OCI-LY1 (cell line): Measurements from ENCODE around the gene GABRD.

Experiments used
- CTCF ChIP-seq: fragments of 200-600 bp; sonication (generic), shearing (Covaris generic); IDR thresholded peaks from 2 replicates; pipeline ENCODE4 v1.5.1; 2017; ENCODE audit warnings: mild to moderate bottlenecking, antibody characterized with exemption, low read length, moderate library complexity, mixed read lengths
- EZH2 ChIP-seq: fragments of 200-600 bp; sonication (generic), shearing (Covaris generic); IDR thresholded peaks from 2 replicates; pipeline ENCODE4 v1.8.0; 2017; ENCODE audit warnings: borderline replicate concordance, mixed run types, mild to moderate bottlenecking, antibody characterized with exemption, low read length, moderate library complexity, mixed read lengths

- TF ChIP-seq CTCF, result no peak
- TF ChIP-seq EZH2, result no peak
Observed at GRCh38 chr1:1988061-1988945, 30.8 kb upstream of the GABRD start.
